BE2C (cell line): ENCODE results near the gene TMEM179B.

Source experiments
- DNase-seq: peaks from one replicate; pipeline ENCODE4 v3.0.0-alpha.2; 2020
- H3K27me3 ChIP-seq: fragments of 250-450 bp; sonication (Bioruptor Pico); 2 replicates; pipeline ENCODE4 v1.5.1; 2020; ENCODE audit warnings: mild to moderate bottlenecking
- H3K36me3 ChIP-seq: fragments of 250-450 bp; sonication (Bioruptor Pico); 2 replicates; pipeline ENCODE4 v1.5.1; 2020; ENCODE audit warnings: mild to moderate bottlenecking
- H3K4me1 ChIP-seq: fragments of 250-450 bp; sonication (Bioruptor Pico); 2 replicates; pipeline ENCODE4 v1.5.1; 2020
- H3K4me3 ChIP-seq: 2 replicates; pipeline ENCODE4 v1.5.1; 2011; ENCODE audit warnings: low read depth, low read length
- H3K9me3 ChIP-seq: fragments of 250-450 bp; sonication (Bioruptor Pico); 2 replicates; pipeline ENCODE4 v1.5.1; 2020
- CTCF ChIP-seq: IDR thresholded peaks from 2 replicates; pipeline ENCODE4 v1.5.1; 2012; ENCODE audit warnings: mild to moderate bottlenecking, low read depth, low read length

Gene TMEM179B

GRCh38 chr11:62835336-62835735, 48.1 kb downstream of the TMEM179B start:
- Histone ChIP-seq H3K36me3 (peaks cover 21% of the 10 kb centered on the region), H3K9me3 (no peaks in the 10 kb centered on the region), H3K4me1 (no peaks in the 10 kb centered on the region), H3K4me3 (no peak overlapping the region), H3K27me3 (no peaks in the 10 kb centered on the region)
- no peak for DNase-seq
- TF ChIP-seq CTCF: no peak

GRCh38 chr11:62839050-62839945, 52.1 kb downstream of the TMEM179B start, which contains the start of gene WDR74:
WDR74 (minus strand) TSS chr11:62839590; CDS start chr11:62839570, 20 bp downstream.
- no peaks in the 10 kb centered on the region for H3K4me1 ChIP-seq
- H3K4me3 ChIP-seq: peak within 1 kb of the TSS; percentile 87
- no peaks in the 10 kb centered on the region for H3K27me3 ChIP-seq
- peaks cover 21% of the 10 kb centered on the region for H3K36me3 ChIP-seq
- H3K9me3 ChIP-seq: no peaks in the 10 kb centered on the region
- no peak for TF ChIP-seq CTCF
- DNase-seq: peak; percentile 81
